ENCODE results near the gene CYB5R4. TPM values are rescaled to one million over a fixed set of nuclear protein-coding genes. Genes with fewer than 3 reads are reported as not detected.
A peak's percentile ranks its signal among the peaks of the same experiment; 100 is the strongest.

Gene CYB5R4
- 6.6 and 7.5 TPM in 2 replicates for total RNA-seq (2014; rRNA removed; shearing (Covaris generic))

DNA sequence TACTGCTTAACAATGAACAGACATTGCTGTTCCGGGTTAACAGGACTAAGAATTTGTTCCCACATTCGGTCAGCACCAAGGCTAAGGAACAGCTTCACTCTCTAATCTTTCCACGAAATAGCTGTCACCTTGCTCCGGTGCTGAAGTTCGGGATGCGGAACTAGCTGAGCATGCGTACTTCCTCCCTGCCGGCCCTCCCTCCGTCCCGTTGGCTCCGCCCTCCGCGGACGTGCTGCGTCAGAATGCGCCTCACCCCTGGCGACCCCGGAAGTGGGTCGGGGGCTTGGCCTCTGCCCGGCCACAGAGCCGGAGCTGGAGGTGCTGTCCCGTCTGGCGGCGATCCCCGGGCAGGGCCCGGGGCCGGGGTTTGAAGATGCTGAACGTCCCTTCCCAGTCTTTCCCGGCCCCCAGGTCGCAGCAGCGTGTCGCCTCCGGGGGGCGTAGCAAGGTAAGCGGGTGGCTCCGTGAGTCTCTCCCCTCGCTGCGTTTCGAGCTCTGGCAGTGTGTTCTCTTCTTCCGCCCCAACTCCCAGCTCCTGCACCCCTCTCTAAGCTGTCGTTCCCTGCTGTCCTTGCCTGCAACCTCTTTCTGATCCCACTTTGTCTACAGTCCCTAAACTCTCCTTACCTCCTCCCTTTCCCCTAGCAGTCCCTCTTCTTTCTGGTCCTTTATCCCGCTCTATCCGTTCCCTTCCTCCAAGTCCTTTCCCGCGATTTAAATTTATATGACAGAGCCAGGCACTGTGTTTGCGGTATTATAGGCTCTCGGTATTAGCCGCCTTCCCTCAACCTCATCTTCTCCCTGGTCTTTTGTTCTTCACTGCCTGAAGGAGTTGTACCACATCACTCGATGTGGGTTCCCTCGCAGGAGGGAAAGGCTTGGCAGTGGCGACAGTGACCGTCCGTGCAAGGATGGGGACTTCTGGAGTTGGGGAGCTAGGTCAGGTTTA, at the start of gene CYB5R4:
Gene CYB5R4 (plus strand): TSS at position 280 of the 949 bp plus-strand sequence. CDS start 94 bp downstream, at position 374.
- DNase-seq (ENCODE audit: low spot score): peak; percentile 93
- in situ Hi-C loops (cut with HindIII; ENCODE audit: low sequenced_read_pairs): no loop called here

DNA sequence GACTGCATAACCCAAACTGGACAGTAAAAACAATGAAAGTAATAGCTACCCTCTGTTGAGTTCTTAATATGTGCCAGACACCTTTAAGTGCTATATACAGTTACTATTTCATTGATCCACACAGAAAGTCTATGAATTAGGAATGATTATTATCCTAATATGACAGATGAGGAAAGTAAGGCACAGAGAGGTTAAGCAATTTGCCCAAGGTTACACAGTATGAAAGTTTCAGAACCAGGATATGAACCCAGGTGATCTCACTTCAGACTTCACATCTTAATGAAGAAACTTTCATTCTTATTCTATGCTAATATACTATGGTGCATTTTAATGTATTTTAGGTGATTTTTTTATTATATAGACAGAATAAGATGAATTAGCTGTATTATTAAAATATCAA, 46.9 kb upstream of the CYB5R4 start:
- no peak for DNase-seq (ENCODE audit: low spot score)
- in situ Hi-C loops (cut with HindIII; ENCODE audit: low sequenced_read_pairs): no loop called here

DNA sequence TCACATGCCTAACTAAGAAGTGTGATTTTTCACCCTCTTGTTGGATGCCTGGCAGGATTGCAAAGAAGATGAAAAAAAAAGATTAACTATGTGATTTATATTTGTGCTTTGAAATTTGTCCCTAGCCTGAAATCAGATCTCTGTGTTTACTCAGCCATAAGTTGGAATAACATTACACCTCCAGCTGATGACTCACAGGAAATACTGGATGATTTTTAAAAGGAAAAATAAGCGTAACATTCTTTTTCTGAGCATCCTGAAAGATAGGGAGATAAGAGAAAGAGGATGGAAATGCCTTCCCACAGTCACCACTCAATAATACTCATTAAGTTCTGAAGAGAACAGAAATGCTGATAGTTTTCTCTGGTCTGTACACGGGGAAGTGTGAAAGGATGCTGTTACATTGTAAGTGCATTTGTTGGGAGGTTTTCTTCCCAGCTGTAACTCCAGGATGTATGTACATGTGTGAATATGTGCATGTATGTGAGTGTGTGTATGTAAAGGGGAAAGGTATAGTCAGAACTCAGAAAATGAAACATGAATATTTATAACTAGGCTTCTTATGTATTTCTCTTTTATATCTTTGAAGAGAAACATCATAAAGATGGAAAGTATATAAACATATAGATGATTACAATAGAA, 43.7 kb upstream of the CYB5R4 start:
- DNase-seq (ENCODE audit: low spot score): no peak
- in situ Hi-C loops (cut with HindIII; ENCODE audit: low sequenced_read_pairs): no loop called here

DNA sequence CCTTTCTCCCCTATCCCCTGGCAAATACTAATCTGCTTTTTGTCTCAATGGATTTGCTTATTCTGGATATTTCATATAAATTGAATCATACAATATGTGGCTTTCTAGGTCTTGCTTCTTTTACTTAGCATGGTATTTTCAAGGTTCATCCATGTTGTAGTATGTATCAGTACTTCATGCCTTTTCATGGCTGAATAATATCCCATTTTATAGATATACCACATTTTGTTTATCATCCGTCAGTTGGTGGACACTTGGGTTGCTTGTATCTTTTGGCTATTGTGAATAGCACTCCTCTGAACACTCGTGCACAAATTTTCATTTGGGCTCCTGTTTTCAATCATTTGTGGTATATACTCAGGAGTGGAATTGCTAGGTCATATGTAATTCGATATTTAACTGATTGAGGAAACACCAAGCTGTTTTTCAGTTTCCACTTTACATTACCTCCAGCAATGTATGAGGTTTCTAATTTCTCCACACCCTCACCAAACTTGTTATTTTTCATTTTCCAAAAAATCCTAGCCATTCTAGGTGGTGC, 36.8 kb upstream of the CYB5R4 start:
- in situ Hi-C loops (cut with HindIII; ENCODE audit: low sequenced_read_pairs): no loop called here
- DNase-seq (ENCODE audit: low spot score): no peak

DNA sequence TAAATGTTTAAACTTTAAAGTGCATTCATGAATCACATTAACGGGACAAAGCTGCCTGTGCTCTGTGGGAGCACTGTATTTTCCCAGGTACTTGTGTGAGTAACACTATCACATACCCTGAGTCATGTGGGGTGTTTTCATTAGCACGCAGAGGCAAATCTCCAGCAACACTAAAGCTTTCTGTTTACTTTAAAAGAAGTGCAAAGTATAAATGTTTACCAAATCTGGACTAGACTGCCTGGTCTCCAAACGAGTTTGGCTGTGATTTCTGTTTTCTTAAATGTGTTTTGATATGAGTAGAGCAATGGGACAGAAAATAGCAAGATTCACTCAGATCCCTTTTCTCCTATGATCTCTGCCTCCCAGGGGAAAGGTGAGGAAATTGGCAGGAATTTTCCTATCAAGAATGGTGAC, 35.1 kb upstream of the CYB5R4 start:
- DNase-seq (ENCODE audit: low spot score): no peak
- in situ Hi-C loops (cut with HindIII; ENCODE audit: low sequenced_read_pairs): no loop called here

- DNase-seq (ENCODE audit: low spot score): no peak
- in situ Hi-C loops (cut with HindIII; ENCODE audit: low sequenced_read_pairs): no loop called here
These were observed 34.7 kb upstream of the CYB5R4 start for GRCh38 chr6:83824831-83825230.

DNA sequence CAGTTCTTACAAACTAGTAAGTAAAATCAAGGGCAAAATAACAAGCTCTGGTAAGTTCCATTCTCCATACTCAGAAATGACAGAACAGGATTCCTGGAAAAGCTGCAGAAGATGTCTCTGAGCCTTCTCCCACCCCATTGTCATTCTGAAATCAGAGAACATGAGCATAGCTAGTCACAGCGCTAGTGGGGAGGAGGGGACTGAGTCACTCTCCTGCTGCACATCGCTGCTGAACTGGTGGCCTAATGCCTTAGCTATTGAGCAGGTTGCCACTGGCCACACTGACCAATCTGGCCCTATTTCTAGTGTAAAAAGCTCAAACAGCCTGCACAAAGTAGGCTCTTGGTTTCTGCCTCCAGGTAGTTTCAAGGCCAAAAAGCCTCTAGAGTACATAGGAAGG, 32.4 kb upstream of the CYB5R4 start:
- no peak for DNase-seq (ENCODE audit: low spot score)
- in situ Hi-C loops (cut with HindIII; ENCODE audit: low sequenced_read_pairs): no loop called here

- DNase-seq (ENCODE audit: low spot score): no peak
- in situ Hi-C loops (cut with HindIII; ENCODE audit: low sequenced_read_pairs): no loop called here
These were observed 20.8 kb upstream of the CYB5R4 start for GRCh38 chr6:83838727-83839126.

DNA sequence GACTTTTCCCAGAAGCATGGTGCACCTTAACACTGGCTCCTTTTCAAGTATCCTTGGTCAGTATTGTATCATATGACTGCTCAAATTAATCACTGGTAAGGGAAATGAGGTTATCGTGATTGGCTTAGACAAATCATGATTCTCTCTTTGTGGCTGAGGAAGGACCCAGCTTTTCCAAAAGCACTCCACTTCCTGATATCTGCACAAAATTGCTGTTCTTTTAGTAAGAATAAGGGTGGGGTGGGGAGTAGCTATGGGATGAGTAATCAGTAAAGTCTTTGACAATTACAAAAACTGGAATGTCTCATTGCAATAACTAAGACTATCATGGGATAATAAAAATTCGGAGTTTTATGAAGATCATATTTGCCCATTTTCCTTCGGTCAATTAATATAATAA, 15.3 kb upstream of the CYB5R4 start:
- in situ Hi-C loops (cut with HindIII; ENCODE audit: low sequenced_read_pairs): no loop called here
- DNase-seq (ENCODE audit: low spot score): no peak

DNA sequence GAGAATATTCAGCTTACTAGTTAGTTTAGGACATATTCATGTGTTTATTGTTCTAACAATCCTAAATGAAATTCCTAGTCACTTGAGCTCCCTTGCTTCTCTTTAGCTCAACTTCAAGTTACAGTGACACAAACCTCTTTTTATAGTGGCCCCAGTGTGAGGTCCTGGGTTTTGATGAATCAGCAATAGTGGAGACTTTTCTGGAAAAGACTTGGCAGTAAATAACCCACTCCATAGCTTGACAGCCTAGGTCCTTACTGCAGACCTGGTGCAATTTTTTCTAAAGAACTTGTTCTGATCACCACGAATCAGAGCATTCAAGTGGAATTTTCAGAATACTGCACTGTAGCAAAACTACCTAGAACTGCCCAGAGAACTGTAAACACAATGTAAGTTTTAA, 13.2 kb upstream of the CYB5R4 start:
- in situ Hi-C loops (cut with HindIII; ENCODE audit: low sequenced_read_pairs): no loop called here

DNA sequence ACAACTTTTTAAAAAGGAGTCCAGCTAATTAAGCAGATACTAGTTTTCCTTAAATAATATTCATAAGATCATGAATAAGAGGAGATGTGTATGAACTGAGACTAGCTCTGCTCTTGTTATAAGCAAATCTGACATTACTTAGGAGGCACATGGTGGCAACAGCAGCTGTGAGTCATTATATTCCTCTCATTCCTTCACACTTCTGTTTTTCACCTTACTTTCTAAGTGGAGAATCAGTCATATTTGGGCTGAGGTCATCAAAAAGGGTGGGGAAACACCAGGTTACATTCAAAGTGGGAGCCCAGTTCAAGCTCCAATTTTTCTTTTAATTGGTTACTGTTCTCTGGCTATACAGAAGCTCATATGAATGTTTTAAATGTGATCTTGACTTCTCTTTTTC, 12.3 kb upstream of the CYB5R4 start:
- no peak for DNase-seq (ENCODE audit: low spot score)
- in situ Hi-C loops (cut with HindIII; ENCODE audit: low sequenced_read_pairs): no loop called here

More for the DNA sequence above, 13.2 kb upstream of the CYB5R4 start:
- DNase-seq (ENCODE audit: low spot score): no peak

DNA sequence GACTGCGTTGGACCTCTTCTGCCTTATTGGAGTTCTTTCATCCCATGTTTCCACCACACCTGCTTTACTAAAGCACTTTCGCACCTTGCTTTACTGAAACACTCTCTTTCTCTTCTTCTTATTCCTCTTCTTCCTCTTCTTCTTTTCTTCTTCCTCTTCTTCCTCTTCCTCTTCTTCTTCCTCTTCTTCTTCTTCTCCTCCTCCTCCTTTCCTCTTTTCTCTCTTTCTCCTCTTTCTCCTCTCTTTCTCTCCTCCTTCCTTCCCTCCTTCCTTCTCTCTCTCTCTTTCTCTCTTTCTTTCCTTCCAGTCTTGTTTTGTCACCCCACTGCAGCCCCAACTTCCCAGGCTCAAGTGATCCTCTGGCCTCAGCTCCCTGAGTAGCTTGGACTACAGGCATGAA, 10.4 kb upstream of the CYB5R4 start:
- DNase-seq (ENCODE audit: low spot score): no peak
- in situ Hi-C loops (cut with HindIII; ENCODE audit: low sequenced_read_pairs): no loop called here

GRCh38 chr6:83849610-83850009, 9.9 kb upstream of the CYB5R4 start:
- in situ Hi-C loops (cut with HindIII; ENCODE audit: low sequenced_read_pairs): no loop called here
- no peak for DNase-seq (ENCODE audit: low spot score)

DNA sequence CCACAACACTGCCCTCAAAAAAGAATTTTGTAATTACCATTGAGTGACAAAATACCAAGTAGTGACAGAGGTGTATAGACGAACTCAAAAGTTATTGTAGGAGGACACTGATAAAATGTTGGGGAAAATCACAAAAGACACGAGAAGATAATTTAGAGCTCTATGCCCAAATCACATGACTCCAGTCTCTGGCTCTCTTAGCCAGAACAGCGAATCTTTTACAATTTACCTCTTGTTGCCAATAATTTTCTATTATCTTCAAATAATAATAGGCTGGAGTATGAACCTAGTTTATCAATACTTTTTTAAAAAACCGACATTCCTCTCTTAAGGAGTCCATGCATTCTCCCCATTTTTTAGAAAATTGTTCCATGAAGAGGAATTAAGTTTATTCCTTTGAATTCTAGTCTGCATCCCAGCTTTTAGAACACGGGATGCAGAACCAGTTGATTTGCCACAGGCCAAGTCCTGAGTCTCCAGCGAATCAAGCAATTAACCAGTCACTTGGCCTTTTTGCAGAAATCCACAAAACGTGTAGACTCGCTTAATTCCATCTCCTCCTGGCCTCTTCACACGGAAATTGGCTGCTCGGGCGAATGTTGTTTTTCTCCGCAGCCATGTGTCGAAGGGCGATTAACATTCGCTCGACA, 6.8 kb upstream of the CYB5R4 start:
- in situ Hi-C loops (cut with HindIII; ENCODE audit: low sequenced_read_pairs): no loop called here
- peak; percentile 50 for DNase-seq (ENCODE audit: low spot score)

GRCh38 chr6:83853178-83854000, 6.1 kb upstream of the CYB5R4 start, which contains the start of gene RIPPLY2:
RIPPLY2 (plus strand) TSS chr6:83853360; CDS start chr6:83853417, 57 bp downstream.
- DNase-seq (ENCODE audit: low spot score): peak; percentile 86
- in situ Hi-C loops (cut with HindIII; ENCODE audit: low sequenced_read_pairs): no loop called here

DNA sequence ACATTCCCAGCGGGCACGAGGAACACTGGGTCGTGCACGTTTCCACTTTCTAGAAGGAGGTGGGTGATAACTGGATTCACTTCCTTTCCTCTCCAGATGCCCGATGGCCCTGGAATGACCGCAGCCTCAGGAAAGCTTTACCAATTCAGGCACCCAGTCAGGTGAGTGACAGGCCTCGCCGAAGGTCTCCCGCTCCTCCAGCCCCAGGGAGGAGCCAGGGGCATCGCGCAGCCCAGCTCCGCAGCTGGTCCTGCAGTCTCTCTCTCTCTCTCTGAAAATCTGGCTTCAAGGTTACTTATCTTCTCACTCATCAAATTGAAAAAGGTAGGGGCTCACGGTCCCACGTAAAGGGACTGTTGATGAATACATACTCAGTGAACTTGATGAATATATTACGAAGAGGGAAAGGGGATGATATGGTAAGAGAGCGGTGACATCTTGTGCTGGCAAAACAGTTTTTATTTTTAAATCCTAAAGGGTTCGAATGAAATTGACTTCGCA, 5.4 kb upstream of the CYB5R4 start:
- peak; percentile 66 for DNase-seq (ENCODE audit: low spot score)
- in situ Hi-C loops (cut with HindIII; ENCODE audit: low sequenced_read_pairs): no loop called here

- peak; percentile 25 for DNase-seq (ENCODE audit: low spot score)
- in situ Hi-C loops (cut with HindIII; ENCODE audit: low sequenced_read_pairs): no loop called here
These were observed 4.7 kb upstream of the CYB5R4 start for GRCh38 chr6:83854766-83855165.

DNA sequence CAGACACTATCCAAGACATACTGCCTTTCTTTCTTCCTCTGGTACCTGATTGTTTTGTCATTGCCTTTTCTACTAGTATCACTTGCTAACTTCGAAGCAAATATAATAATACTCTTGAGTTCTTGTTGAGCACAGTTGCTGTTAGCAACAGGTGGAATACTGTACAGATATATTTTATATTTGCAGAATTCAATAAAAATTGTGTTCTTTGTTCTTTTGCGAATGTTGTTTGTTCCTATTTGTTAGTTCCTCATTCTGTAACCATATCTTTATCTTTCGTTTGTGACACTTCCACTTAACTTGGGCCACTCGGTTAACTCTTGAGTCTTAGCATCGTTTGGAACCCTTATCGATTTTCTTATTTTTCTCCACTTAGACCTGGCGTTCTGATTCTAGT, 868 bp downstream of the CYB5R4 start:
- in situ Hi-C loops (cut with HindIII; ENCODE audit: low sequenced_read_pairs): no loop called here
- DNase-seq (ENCODE audit: low spot score): no peak
